SK-N-SH treated with all-trans-retinoic acid at 6 μM for 48 hours (cell line): ENCODE data around the gene DOK6.

Experiments used
- ARNTL ChIP-seq: fragments of 450-650 bp; formaldehyde crosslinking; IDR thresholded peaks from 2 replicates; pipeline ENCODE4 v1.5.0; 2020; ENCODE audit warnings: low read depth, mild to moderate bottlenecking, moderate library complexity, borderline replicate concordance
- BACH2 ChIP-seq: fragments of 250-450 bp; sonication (Bioruptor Pico); IDR thresholded peaks from 2 replicates; pipeline ENCODE4 v1.9.0; 2021; ENCODE audit warnings: mild to moderate bottlenecking, borderline replicate concordance
- CSDC2 ChIP-seq: fragments of 250-450 bp; sonication (Bioruptor Pico); IDR thresholded peaks from 2 replicates; pipeline ENCODE4 v1.5.0; 2020; ENCODE audit warnings: mild to moderate bottlenecking, moderate library complexity
- ISL1 ChIP-seq: fragments of 250-450 bp; sonication (Bioruptor Pico); IDR thresholded peaks from 2 replicates; pipeline ENCODE4 v2.1.2; 2022; ENCODE audit warnings: mild to moderate bottlenecking, moderate library complexity
- SNAI2 ChIP-seq: fragments of 250-450 bp; sonication (Bioruptor Pico); IDR thresholded peaks from 2 replicates; pipeline ENCODE4 v1.5.0; 2020; ENCODE audit warnings: mild to moderate bottlenecking, moderate library complexity
- TF ChIP-seq, protein P1 (sequence below): fragments of 250-450 bp; sonication (Bioruptor Pico); IDR thresholded peaks from 2 replicates; pipeline ENCODE4 v1.8.0; 2020; ENCODE audit warnings: mild to moderate bottlenecking, moderate library complexity, borderline replicate concordance
- TF ChIP-seq, protein P2 (sequence below): fragments of 250-450 bp; sonication (Bioruptor Pico); IDR thresholded peaks from 2 replicates; pipeline ENCODE4 v1.5.0; 2020; ENCODE audit warnings: mild to moderate bottlenecking, moderate library complexity

DNA sequence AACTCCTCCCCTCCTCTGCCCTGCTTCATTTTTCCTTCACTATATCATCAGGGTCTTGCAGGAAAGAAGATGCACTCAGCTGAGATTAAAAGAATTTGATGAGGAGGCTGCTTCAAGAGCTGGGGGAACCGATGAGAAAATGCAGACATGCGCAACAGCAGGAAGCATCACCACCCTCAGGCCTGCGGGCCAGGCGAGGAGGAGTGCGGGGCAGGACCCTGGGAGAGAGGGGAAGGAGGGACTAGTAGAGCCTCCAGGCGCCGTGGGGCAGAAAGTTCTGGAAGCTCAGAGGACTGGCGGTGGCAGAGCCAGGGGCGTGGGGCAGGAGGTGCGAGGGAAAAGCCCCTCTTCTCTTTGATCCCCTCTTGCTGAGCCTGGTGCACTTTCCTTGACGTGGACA lies 438.8 kb downstream of the DOK6 start:
- TF ChIP-seq, protein P1, sequence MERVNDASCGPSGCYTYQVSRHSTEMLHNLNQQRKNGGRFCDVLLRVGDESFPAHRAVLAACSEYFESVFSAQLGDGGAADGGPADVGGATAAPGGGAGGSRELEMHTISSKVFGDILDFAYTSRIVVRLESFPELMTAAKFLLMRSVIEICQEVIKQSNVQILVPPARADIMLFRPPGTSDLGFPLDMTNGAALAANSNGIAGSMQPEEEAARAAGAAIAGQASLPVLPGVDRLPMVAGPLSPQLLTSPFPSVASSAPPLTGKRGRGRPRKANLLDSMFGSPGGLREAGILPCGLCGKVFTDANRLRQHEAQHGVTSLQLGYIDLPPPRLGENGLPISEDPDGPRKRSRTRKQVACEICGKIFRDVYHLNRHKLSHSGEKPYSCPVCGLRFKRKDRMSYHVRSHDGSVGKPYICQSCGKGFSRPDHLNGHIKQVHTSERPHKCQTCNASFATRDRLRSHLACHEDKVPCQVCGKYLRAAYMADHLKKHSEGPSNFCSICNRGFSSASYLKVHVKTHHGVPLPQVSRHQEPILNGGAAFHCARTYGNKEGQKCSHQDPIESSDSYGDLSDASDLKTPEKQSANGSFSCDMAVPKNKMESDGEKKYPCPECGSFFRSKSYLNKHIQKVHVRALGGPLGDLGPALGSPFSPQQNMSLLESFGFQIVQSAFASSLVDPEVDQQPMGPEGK (CRISPR knock-in tag), result no peak
- TF ChIP-seq, protein P2, sequence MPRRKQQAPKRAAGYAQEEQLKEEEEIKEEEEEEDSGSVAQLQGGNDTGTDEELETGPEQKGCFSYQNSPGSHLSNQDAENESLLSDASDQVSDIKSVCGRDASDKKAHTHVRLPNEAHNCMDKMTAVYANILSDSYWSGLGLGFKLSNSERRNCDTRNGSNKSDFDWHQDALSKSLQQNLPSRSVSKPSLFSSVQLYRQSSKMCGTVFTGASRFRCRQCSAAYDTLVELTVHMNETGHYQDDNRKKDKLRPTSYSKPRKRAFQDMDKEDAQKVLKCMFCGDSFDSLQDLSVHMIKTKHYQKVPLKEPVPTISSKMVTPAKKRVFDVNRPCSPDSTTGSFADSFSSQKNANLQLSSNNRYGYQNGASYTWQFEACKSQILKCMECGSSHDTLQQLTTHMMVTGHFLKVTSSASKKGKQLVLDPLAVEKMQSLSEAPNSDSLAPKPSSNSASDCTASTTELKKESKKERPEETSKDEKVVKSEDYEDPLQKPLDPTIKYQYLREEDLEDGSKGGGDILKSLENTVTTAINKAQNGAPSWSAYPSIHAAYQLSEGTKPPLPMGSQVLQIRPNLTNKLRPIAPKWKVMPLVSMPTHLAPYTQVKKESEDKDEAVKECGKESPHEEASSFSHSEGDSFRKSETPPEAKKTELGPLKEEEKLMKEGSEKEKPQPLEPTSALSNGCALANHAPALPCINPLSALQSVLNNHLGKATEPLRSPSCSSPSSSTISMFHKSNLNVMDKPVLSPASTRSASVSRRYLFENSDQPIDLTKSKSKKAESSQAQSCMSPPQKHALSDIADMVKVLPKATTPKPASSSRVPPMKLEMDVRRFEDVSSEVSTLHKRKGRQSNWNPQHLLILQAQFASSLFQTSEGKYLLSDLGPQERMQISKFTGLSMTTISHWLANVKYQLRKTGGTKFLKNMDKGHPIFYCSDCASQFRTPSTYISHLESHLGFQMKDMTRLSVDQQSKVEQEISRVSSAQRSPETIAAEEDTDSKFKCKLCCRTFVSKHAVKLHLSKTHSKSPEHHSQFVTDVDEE (CRISPR knock-in tag), result no peak
- TF ChIP-seq ISL1 (CRISPR knock-in tag), result no peak
- TF ChIP-seq CSDC2, result no peak
- TF ChIP-seq SNAI2 (CRISPR knock-in tag), result no peak
- TF ChIP-seq ARNTL (CRISPR knock-in tag), result no peak
- TF ChIP-seq BACH2, result no peak
